NT2/D1 (cell line): ENCODE results near the gene SERINC5.

Experiments
- YY1 ChIP-seq: IDR thresholded peaks from 2 replicates; pipeline ENCODE4 v1.6.1; 2011; ENCODE audit not compliant: insufficient read length, insufficient read depth
- ZNF274 ChIP-seq: IDR thresholded peaks from 2 replicates; pipeline ENCODE4 v1.6.1; 2011; ENCODE audit warnings: mild to moderate bottlenecking, low read depth, low read length

DNA sequence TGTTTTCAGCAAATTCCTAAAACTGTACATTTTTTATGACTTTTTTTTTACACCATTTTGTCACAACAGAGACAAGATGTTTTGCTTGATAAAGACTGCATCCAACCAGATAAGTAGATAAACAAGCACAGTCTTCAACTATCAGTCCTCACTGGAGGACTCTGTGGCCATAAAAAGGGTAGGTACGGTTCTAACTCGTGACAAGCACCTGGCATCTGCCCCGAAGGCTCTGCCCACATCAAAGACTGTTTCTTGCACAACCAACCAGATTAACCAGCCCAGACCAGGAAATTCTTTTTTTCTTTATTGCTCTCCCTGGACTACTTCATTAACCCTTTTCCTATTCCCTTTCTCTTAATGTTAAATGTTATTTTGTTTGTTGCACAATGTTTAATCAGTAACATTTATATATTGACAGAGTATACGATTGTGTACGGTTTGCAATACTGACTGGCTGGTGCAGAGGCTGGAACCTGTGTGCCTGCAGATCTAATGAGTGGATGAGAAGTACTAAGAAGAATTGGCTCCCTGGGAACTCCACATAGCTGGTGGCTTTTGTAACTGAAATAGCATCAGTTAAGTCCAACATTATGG, 74.1 kb downstream of the SERINC5 start:
- TF ChIP-seq YY1 (no peak), ZNF274 (no peak)
